HG02840 (cell line): Measurements from ENCODE around the gene FCRL4.

Experiments used
- ATAC-seq: cut with Tn5 transposase; IDR thresholded peaks from one replicate; pipeline ENCODE4 v1.9.1; 2021; ENCODE audit warnings: mild to moderate bottlenecking, moderate library complexity, moderate number of reproducible peaks; ENCODE audit not compliant: unreplicated experiment, low FRiP score

Gene FCRL4

GRCh38 chr1:157597959-157598667 is at the start of gene FCRL4:
TSS of gene FCRL4 (minus strand) at chr1:157598085. CDS start at chr1:157597944, 141 bp downstream.
- peak; percentile 48 for ATAC-seq

- ATAC-seq, result no peak
Observed at GRCh38 chr1:157646144-157646543, 48.3 kb upstream of the FCRL4 start.

GRCh38 chr1:157641177-157641576 is 43.3 kb upstream of the FCRL4 start:
- ATAC-seq, result no peak

GRCh38 chr1:157639800-157640199 is 41.9 kb upstream of the FCRL4 start:
- ATAC-seq, result no peak

- ATAC-seq, result no peak
Observed at GRCh38 chr1:157628773-157629172, 30.9 kb upstream of the FCRL4 start.

GRCh38 chr1:157626099-157626498 is 28.2 kb upstream of the FCRL4 start:
- ATAC-seq, result peak; percentile 77

- no peak for ATAC-seq
Observed at GRCh38 chr1:157624471-157624870, 26.6 kb upstream of the FCRL4 start.

- no peak for ATAC-seq
Observed at GRCh38 chr1:157622471-157622870, 24.6 kb upstream of the FCRL4 start.

GRCh38 chr1:157618190-157618589 is 20.3 kb upstream of the FCRL4 start:
- ATAC-seq, result no peak

GRCh38 chr1:157600236-157600635 is 2.4 kb upstream of the FCRL4 start:
- ATAC-seq, result no peak

GRCh38 chr1:157596384-157596783 is 1.5 kb downstream of the FCRL4 start:
- ATAC-seq, result peak; percentile 47

- ATAC-seq, result peak; percentile 65
Observed at GRCh38 chr1:157595356-157595755, 2.5 kb downstream of the FCRL4 start.

GRCh38 chr1:157585984-157586383 is 11.9 kb downstream of the FCRL4 start:
- no peak for ATAC-seq

- no peak for ATAC-seq
Observed at GRCh38 chr1:157584503-157584902, 13.4 kb downstream of the FCRL4 start.

- ATAC-seq, result no peak
Observed at GRCh38 chr1:157580828-157581210, 17.1 kb downstream of the FCRL4 start.

- no peak for ATAC-seq
Observed at GRCh38 chr1:157580179-157580827, 17.6 kb downstream of the FCRL4 start.

GRCh38 chr1:157577420-157577819 is 20.5 kb downstream of the FCRL4 start:
- ATAC-seq, result no peak

GRCh38 chr1:157575744-157576143 is 22.1 kb downstream of the FCRL4 start:
- peak; percentile 57 for ATAC-seq

- no peak for ATAC-seq
Observed at GRCh38 chr1:157574836-157575235, 23.0 kb downstream of the FCRL4 start.

- ATAC-seq, result peak; percentile 44
Observed at GRCh38 chr1:157566484-157567300, 31.2 kb downstream of the FCRL4 start.

- ATAC-seq, result peak; percentile 55
Observed at GRCh38 chr1:157562515-157562914, 35.4 kb downstream of the FCRL4 start.
